Thoracic aorta (tissue), 2 donors: ENCODE results near the gene NET1. TPM values are rescaled to one million over a fixed set of nuclear protein-coding genes. Genes with fewer than 3 reads are reported as not detected.

Source experiments
- ATAC-seq: fragments of 150-250 bp; one replicate; pipeline ENCODE4 v1.8.0; 2017; ENCODE audit warnings: low read depth; ENCODE audit not compliant: insufficient number of reproducible peaks, low FRiP score
- DNase-seq: peaks from one replicate; pipeline ENCODE4 v3.0.0-alpha.2; 2020; ENCODE audit warnings: low spot score
- H3K27ac ChIP-seq, 2 donors: fragments of 200-600 bp; sonication (generic); 1 replicate in 1 of 2; 2 replicates in 1 of 2; pipeline ENCODE4 v1.5.1; 2016; ENCODE audit warnings: mild to moderate bottlenecking in 2 of 2, moderate library complexity in 2 of 2
- H3K27me3 ChIP-seq: fragments of 200-600 bp; sonication (generic); replicated peaks from 2 replicates; pipeline ENCODE4 v1.6.0; 2016; ENCODE audit warnings: mild to moderate bottlenecking; ENCODE audit not compliant: insufficient read depth
- H3K36me3 ChIP-seq: fragments of 200-600 bp; sonication (generic); one replicate; pipeline ENCODE4 v1.5.1; 2016
- H3K4me1 ChIP-seq, 2 donors: fragments of 200-600 bp; sonication (generic); 1 replicate in 1 of 2; 2 replicates in 1 of 2; pipeline versions ENCODE4 v1.5.1 to v1.6.0; 2016; ENCODE audit warnings: low read depth in 2 of 2, mild to moderate bottlenecking in 1 of 2; ENCODE audit not compliant: control insufficient read depth in 1 of 2
- H3K4me3 ChIP-seq: fragments of 200-600 bp; sonication (generic); 2 replicates; pipeline ENCODE4 v1.5.1; 2016; ENCODE audit warnings: mild to moderate bottlenecking
- H3K9me3 ChIP-seq: fragments of 200-600 bp; sonication (generic); 2 replicates; pipeline ENCODE4 v1.5.1; 2016
- CTCF ChIP-seq: fragments of 200-600 bp; sonication (generic); IDR thresholded peaks from one replicate; pipeline ENCODE4 v1.5.1; 2019; ENCODE audit warnings: antibody characterized with exemption
- total RNA-seq, 2 donors: library from RNA; depleted of rRNA; stranded (reverse); fragments of >200 nt; gene quantifications; one replicate each; pipeline versions ENCODE4 v1.1.0 to v1.2.3, GENCODE V29; 2016

Gene NET1
- total RNA-seq, 2 donors from 2014 or later: 117 to 232 TPM

GRCh38 chr10:5467207-5467535, 54.8 kb downstream of the NET1 start:
- DNase-seq (no peak), ATAC-seq (no peak)
- no peaks in the 10 kb centered on the region for H3K9me3 ChIP-seq
- peaks cover 12 to 34% of the 10 kb centered on the region in 2 donors for H3K4me1 ChIP-seq
- no peaks in the 10 kb centered on the region for H3K36me3 ChIP-seq
- H3K27me3 ChIP-seq: no peaks in the 10 kb centered on the region
- peak overlapping the region; percentile 10 for H3K4me3 ChIP-seq
- TF ChIP-seq CTCF: no peak
- peak overlapping the region; percentile 66 to 74 for H3K27ac ChIP-seq

- H3K36me3 ChIP-seq: no peaks in the 10 kb centered on the region
- H3K27ac ChIP-seq: peak overlapping the region; percentile 66 to 74
- TF ChIP-seq CTCF: no peak
These were observed 55.4 kb downstream of the NET1 start for GRCh38 chr10:5467634-5468255.

GRCh38 chr10:5468262-5469106, 56.1 kb downstream of the NET1 start:
- TF ChIP-seq CTCF: no peak
- no peak for DNase-seq
- Histone ChIP-seq H3K4me1 (peaks cover 12 to 32% of the 10 kb centered on the region in 2 donors), H3K27me3 (no peaks in the 10 kb centered on the region), H3K36me3 (no peaks in the 10 kb centered on the region), H3K27ac (peak overlapping the region in 1 of 2 donors; percentile 66), H3K9me3 (no peaks in the 10 kb centered on the region), H3K4me3 (no peak overlapping the region)
- ATAC-seq: no peak

More at GRCh38 chr10:5467634-5468255, 55.4 kb downstream of the NET1 start:
- no peaks in the 10 kb centered on the region for H3K9me3 ChIP-seq
- ATAC-seq (no peak), DNase-seq (no peak)
- no peaks in the 10 kb centered on the region for H3K27me3 ChIP-seq
- H3K4me3 ChIP-seq: no peak overlapping the region
- peaks cover 12 to 32% of the 10 kb centered on the region in 2 donors for H3K4me1 ChIP-seq

- no peaks in the 10 kb centered on the region for H3K27me3 ChIP-seq
- no peak overlapping the region for H3K27ac ChIP-seq
- H3K9me3 ChIP-seq: no peaks in the 10 kb centered on the region
- no peaks in the 10 kb centered on the region for H3K36me3 ChIP-seq
- no peak for ATAC-seq
- DNase-seq: no peak
- peaks cover 12 to 32% of the 10 kb centered on the region in 2 donors for H3K4me1 ChIP-seq
- no peak for TF ChIP-seq CTCF
- H3K4me3 ChIP-seq: no peak overlapping the region
These were observed 57.1 kb downstream of the NET1 start for GRCh38 chr10:5469353-5470061.
